Measurements from ENCODE around the gene LYL1.

DNA sequence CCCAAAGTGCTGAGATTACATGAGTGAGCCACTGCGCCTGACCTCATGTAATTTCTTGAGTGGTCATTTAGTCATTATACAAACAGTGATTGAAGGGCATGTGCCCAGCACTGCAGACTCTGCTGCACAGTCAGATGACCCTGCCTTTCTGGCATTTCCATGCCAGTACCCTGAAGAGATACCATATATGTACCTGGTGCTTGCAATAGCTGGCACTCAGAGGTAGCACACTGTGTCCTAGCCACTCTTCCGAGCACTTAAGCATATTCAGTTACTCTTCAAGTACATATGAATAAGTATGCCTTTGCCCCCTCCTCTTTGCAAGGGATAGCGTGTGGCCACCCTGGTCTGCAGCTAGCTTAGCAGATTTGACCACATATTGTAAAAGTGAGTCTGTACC lies 32.0 kb upstream of the LYL1 start:
- TF ChIP-seq TAF1 (IDR thresholded peaks at IDR 0.05; ENCODE audit: low read depth) (no peak), POLR2AphosphoS5 (IDR thresholded peaks at IDR 0.05) (no peak), EZH2 (IDR thresholded peaks at IDR 0.05; ENCODE audit: borderline replicate concordance, insufficient read depth, low read length, poor library complexity, severe bottlenecking) (no peak), MXI1 (conservative IDR thresholded peaks at IDR 0.05; ENCODE audit: poor library complexity, severe bottlenecking) (no peak), SMC3 (conservative IDR thresholded peaks at IDR 0.05; ENCODE audit: poor library complexity) (no peak)
- TF ChIP-seq, protein P1, sequence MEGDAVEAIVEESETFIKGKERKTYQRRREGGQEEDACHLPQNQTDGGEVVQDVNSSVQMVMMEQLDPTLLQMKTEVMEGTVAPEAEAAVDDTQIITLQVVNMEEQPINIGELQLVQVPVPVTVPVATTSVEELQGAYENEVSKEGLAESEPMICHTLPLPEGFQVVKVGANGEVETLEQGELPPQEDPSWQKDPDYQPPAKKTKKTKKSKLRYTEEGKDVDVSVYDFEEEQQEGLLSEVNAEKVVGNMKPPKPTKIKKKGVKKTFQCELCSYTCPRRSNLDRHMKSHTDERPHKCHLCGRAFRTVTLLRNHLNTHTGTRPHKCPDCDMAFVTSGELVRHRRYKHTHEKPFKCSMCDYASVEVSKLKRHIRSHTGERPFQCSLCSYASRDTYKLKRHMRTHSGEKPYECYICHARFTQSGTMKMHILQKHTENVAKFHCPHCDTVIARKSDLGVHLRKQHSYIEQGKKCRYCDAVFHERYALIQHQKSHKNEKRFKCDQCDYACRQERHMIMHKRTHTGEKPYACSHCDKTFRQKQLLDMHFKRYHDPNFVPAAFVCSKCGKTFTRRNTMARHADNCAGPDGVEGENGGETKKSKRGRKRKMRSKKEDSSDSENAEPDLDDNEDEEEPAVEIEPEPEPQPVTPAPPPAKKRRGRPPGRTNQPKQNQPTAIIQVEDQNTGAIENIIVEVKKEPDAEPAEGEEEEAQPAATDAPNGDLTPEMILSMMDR (IDR thresholded peaks at IDR 0.05; ENCODE audit: poor library complexity, severe bottlenecking), result no peak
